ENCODE results near the gene THSD4.

DNA sequence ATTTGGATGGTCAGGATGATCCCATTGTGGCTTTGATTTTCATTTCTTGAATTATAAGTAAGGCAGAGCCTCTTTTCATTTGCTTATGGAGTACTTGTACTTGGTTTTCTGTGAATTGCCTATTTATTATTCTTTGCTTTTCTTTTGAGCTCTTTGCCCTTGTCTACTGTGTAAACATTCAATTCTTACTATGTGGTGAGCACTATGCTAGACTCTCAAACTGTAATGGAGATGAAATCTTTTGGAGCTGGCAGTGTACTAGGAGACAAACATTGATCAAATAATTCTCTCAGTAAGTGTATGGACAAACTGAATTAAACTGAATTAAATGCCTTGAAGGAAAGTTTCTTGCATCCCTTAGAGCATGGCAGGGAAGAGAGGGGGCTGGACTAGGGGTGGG is 608.1 kb downstream of the THSD4 start:
- TF ChIP-seq, protein P1, sequence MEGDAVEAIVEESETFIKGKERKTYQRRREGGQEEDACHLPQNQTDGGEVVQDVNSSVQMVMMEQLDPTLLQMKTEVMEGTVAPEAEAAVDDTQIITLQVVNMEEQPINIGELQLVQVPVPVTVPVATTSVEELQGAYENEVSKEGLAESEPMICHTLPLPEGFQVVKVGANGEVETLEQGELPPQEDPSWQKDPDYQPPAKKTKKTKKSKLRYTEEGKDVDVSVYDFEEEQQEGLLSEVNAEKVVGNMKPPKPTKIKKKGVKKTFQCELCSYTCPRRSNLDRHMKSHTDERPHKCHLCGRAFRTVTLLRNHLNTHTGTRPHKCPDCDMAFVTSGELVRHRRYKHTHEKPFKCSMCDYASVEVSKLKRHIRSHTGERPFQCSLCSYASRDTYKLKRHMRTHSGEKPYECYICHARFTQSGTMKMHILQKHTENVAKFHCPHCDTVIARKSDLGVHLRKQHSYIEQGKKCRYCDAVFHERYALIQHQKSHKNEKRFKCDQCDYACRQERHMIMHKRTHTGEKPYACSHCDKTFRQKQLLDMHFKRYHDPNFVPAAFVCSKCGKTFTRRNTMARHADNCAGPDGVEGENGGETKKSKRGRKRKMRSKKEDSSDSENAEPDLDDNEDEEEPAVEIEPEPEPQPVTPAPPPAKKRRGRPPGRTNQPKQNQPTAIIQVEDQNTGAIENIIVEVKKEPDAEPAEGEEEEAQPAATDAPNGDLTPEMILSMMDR (IDR thresholded peaks at IDR 0.05; ENCODE audit: insufficient read depth, low read depth, low read length) = no peak
- TF ChIP-seq EZH2 (IDR thresholded peaks at IDR 0.05; ENCODE audit: insufficient read depth, low read length) = no peak
